Measurements from ENCODE around the gene DDI2.
A peak's percentile ranks its signal among the peaks of the same experiment; 100 is the strongest.
"Not testable (repeated sequence)": the region's sequence is repeated elsewhere in the genome, so short reads cannot be mapped to it uniquely, and the experiment has no call there.

Gene DDI2

GRCh38 chr1:15617173-15618076, at the start of gene DDI2:
Gene DDI2, plus strand, starts transcription at chr1:15617458. Its CDS starts 213 bp downstream, at chr1:15617671.
- peak; percentile 94 for DNase-seq

GRCh38 chr1:15568387-15569073, 48.7 kb upstream of the DDI2 start:
- no peak for DNase-seq

- DNase-seq = no peak
These were observed 46.4 kb upstream of the DDI2 start for GRCh38 chr1:15570861-15571260.

- no peak for DNase-seq
These were observed 46.0 kb upstream of the DDI2 start for GRCh38 chr1:15571266-15571665.

GRCh38 chr1:15573477-15573876, 43.8 kb upstream of the DDI2 start:
- DNase-seq = no peak

- DNase-seq = no peak
These were observed 42.5 kb upstream of the DDI2 start for GRCh38 chr1:15574741-15575140.

GRCh38 chr1:15575549-15576150, 41.6 kb upstream of the DDI2 start:
- no peak for DNase-seq

- no peak for DNase-seq
These were observed 39.6 kb upstream of the DDI2 start for GRCh38 chr1:15577691-15578090.

GRCh38 chr1:15578921-15579682, 38.2 kb upstream of the DDI2 start:
- peak; percentile 18 for DNase-seq

- DNase-seq = no peak
These were observed 37.6 kb upstream of the DDI2 start for GRCh38 chr1:15579683-15580047.

GRCh38 chr1:15583016-15583706, 34.1 kb upstream of the DDI2 start:
- DNase-seq = no peak

GRCh38 chr1:15584489-15585363, 32.5 kb upstream of the DDI2 start, which contains the start of gene AGMAT:
Gene AGMAT, minus strand, starts transcription at chr1:15585051. Its CDS starts 84 bp downstream, at chr1:15584967.
- DNase-seq = peak; percentile 64

- no peak for DNase-seq
These were observed 25.0 kb upstream of the DDI2 start for GRCh38 chr1:15592285-15592684.

- no peak for DNase-seq
These were observed 21.2 kb upstream of the DDI2 start for GRCh38 chr1:15595809-15596617.

- DNase-seq = no peak
These were observed 18.8 kb upstream of the DDI2 start for GRCh38 chr1:15598436-15598835.

GRCh38 chr1:15603050-15603965, 13.9 kb upstream of the DDI2 start:
- peak; percentile 91 for DNase-seq

GRCh38 chr1:15603966-15604282, 13.3 kb upstream of the DDI2 start:
- DNase-seq = not testable (repeated sequence)

GRCh38 chr1:15604400-15604799, 12.9 kb upstream of the DDI2 start:
- not testable (repeated sequence) for DNase-seq
